ENCODE data around the gene SYMPK.

Gene SYMPK

DNA sequence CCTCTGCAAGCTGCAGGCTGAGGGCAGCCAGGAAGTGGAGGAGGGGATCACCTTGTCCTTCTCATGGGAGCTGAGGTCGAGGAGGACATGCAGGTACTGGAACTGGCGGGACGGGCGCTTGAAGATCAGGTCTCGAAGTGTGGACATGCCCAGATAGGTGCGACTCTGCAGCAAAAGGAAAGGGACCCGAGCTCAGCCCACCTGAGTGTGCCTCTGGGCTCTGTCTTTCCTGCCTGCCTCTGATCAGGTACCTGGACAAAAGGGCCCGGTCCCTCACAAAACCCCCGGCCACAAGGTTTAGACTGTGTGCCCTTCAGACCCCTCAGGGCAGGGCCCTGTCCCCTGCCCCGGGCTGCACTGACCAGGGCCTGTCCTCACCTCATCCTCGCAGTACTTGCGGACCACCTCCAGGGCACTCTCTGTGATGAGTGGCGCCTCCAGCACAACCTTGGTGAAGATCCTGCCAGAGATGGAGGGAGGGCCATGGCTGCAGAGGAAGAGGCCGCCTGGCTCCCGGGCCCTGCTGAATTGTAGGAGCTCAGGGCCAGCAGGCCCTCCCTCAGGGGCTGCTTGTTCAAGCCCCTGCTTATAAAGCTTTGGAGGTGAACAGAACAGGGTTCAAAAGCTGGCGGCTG lies 35.4 kb downstream of the SYMPK start:
- H3K4me1 ChIP-seq (ENCODE audit: control insufficient read depth, low read depth, low read length): no peaks in the 10 kb centered on the region
- H3K36me3 ChIP-seq (ENCODE audit: control insufficient read depth, low read depth, low read length): peaks cover 90% of the 10 kb centered on the region
- no peak overlapping the region for H3K9ac ChIP-seq (ENCODE audit: low read length)
- H3K27me3 ChIP-seq (ENCODE audit: control insufficient read depth, insufficient read depth, low read length): no peaks in the 10 kb centered on the region
- H3K9me3 ChIP-seq (ENCODE audit: control insufficient read depth, low read depth, low read length): no peaks in the 10 kb centered on the region
- H3K4me3 ChIP-seq (ENCODE audit: low read length): no peak overlapping the region
- no peak overlapping the region for H3K27ac ChIP-seq (ENCODE audit: low read length)

DNA sequence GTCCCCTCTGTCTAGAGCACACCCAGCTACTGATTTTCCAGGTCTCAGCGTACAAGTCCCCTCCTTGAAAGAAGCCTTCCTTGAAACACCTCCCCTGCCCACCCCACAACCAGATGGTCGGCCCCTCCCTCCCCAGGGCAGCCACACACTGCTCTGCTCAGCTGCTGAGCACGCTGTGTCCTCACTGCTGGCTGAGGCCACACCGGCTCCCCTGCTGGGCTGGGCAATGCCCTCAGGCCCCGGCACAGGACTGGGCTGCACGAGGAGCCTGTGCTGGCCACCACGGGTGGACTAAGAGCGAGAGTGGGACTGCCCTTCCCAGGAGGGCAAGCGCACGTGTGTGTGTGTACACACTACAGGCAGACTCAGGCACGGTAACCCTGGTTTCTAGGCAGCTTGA lies 36.0 kb downstream of the SYMPK start:
- peaks cover 87% of the 10 kb centered on the region for H3K36me3 ChIP-seq (ENCODE audit: control insufficient read depth, low read depth, low read length)
- H3K27ac ChIP-seq (ENCODE audit: low read length): no peak overlapping the region
- H3K9me3 ChIP-seq (ENCODE audit: control insufficient read depth, low read depth, low read length): no peaks in the 10 kb centered on the region
- no peak overlapping the region for H3K4me3 ChIP-seq (ENCODE audit: low read length)
- H3K9ac ChIP-seq (ENCODE audit: low read length): no peak overlapping the region
- no peaks in the 10 kb centered on the region for H3K4me1 ChIP-seq (ENCODE audit: control insufficient read depth, low read depth, low read length)
- H3K27me3 ChIP-seq (ENCODE audit: control insufficient read depth, insufficient read depth, low read length): no peaks in the 10 kb centered on the region

GRCh38 chr19:45825917-45826893 lies 36.7 kb downstream of the SYMPK start:
- Histone ChIP-seq H3K27me3 (ENCODE audit: control insufficient read depth, insufficient read depth, low read length) (no peaks in the 10 kb centered on the region), H3K27ac (ENCODE audit: low read length) (no peak overlapping the region), H3K4me3 (ENCODE audit: low read length) (no peak overlapping the region), H3K36me3 (ENCODE audit: control insufficient read depth, low read depth, low read length) (peaks cover 82% of the 10 kb centered on the region), H3K9ac (ENCODE audit: low read length) (no peak overlapping the region), H3K9me3 (ENCODE audit: control insufficient read depth, low read depth, low read length) (no peaks in the 10 kb centered on the region), H3K4me1 (ENCODE audit: control insufficient read depth, low read depth, low read length) (no peaks in the 10 kb centered on the region)

GRCh38 chr19:45825263-45825605 lies 37.7 kb downstream of the SYMPK start:
- H3K9me3 ChIP-seq (ENCODE audit: control insufficient read depth, low read depth, low read length): no peaks in the 10 kb centered on the region
- no peak overlapping the region for H3K27ac ChIP-seq (ENCODE audit: low read length)
- peaks cover 77% of the 10 kb centered on the region for H3K36me3 ChIP-seq (ENCODE audit: control insufficient read depth, low read depth, low read length)
- no peak overlapping the region for H3K9ac ChIP-seq (ENCODE audit: low read length)
- no peak overlapping the region for H3K4me3 ChIP-seq (ENCODE audit: low read length)
- H3K27me3 ChIP-seq (ENCODE audit: control insufficient read depth, insufficient read depth, low read length): no peaks in the 10 kb centered on the region
- no peaks in the 10 kb centered on the region for H3K4me1 ChIP-seq (ENCODE audit: control insufficient read depth, low read depth, low read length)

DNA sequence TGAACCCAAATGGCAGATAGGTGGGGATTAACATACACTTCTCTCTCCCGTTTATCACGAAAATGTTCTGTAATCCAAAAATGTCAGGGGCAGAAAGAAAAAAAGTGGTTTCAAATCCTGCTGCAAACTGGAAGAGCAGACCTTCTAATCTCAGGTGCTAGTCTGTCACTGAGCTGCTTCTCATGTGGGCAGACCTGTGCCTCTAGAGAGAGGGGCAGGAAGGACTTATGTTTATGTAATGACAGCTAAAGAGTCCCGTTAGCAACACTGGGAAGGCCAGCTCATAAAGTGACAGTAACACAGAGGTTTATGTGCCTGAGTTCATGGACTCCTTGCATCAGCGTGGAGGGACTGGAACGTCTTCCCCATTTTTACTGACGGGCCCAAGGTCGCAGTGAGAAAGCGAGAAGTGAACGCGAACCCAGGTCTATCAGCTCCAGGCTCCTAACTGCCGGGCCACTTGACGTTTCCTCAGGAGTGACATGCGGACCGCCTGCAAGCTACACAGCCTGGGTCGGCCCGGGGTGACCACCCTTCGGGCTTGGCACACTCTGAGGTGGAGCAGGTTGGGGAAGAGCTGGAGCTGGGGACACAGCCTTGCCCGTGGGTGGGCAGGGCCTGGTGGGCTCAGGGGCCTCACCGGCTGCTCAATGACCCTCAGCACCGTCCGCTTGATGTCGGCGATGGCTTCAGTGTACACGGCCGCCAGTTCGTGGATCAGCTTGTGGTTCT lies 38.2 kb downstream of the SYMPK start:
- H3K36me3 ChIP-seq (ENCODE audit: control insufficient read depth, low read depth, low read length): peaks cover 71% of the 10 kb centered on the region
- H3K27ac ChIP-seq (ENCODE audit: low read length): no peak overlapping the region
- no peaks in the 10 kb centered on the region for H3K4me1 ChIP-seq (ENCODE audit: control insufficient read depth, low read depth, low read length)
- no peak overlapping the region for H3K4me3 ChIP-seq (ENCODE audit: low read length)
- no peak overlapping the region for H3K9ac ChIP-seq (ENCODE audit: low read length)
- H3K27me3 ChIP-seq (ENCODE audit: control insufficient read depth, insufficient read depth, low read length): no peaks in the 10 kb centered on the region
- no peaks in the 10 kb centered on the region for H3K9me3 ChIP-seq (ENCODE audit: control insufficient read depth, low read depth, low read length)

DNA sequence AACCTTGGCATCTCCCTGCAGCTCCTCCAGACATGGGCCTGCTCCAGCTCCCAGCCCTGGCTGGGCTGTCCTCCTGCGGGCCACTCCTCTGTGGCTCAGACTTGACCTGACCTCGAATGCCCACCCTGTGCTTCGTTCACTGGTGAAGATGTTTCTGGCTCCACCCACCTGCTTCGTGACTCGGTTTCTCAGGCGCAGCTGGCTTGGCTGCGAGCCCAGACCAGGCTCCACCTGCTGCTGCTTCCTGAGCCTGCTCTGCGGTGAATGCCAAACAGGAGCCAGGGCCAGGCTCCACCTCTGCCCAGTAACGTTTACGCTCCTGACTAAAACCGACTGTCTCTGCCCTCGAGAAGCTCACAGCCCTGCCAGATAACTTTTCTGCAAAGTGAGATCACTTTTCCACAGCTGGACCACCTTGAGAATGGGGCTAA lies 38.9 kb downstream of the SYMPK start:
- no peaks in the 10 kb centered on the region for H3K9me3 ChIP-seq (ENCODE audit: control insufficient read depth, low read depth, low read length)
- H3K4me3 ChIP-seq (ENCODE audit: low read length): no peak overlapping the region
- H3K4me1 ChIP-seq (ENCODE audit: control insufficient read depth, low read depth, low read length): no peaks in the 10 kb centered on the region
- no peaks in the 10 kb centered on the region for H3K27me3 ChIP-seq (ENCODE audit: control insufficient read depth, insufficient read depth, low read length)
- no peak overlapping the region for H3K9ac ChIP-seq (ENCODE audit: low read length)
- H3K27ac ChIP-seq (ENCODE audit: low read length): no peak overlapping the region
- H3K36me3 ChIP-seq (ENCODE audit: control insufficient read depth, low read depth, low read length): peaks cover 65% of the 10 kb centered on the region

GRCh38 chr19:45823182-45823581 lies 39.8 kb downstream of the SYMPK start:
- H3K4me3 ChIP-seq (ENCODE audit: low read length): no peak overlapping the region
- H3K4me1 ChIP-seq (ENCODE audit: control insufficient read depth, low read depth, low read length): peaks cover 3% of the 10 kb centered on the region
- H3K36me3 ChIP-seq (ENCODE audit: control insufficient read depth, low read depth, low read length): peaks cover 56% of the 10 kb centered on the region
- H3K9me3 ChIP-seq (ENCODE audit: control insufficient read depth, low read depth, low read length): no peaks in the 10 kb centered on the region
- no peak overlapping the region for H3K9ac ChIP-seq (ENCODE audit: low read length)
- H3K27ac ChIP-seq (ENCODE audit: low read length): no peak overlapping the region
- H3K27me3 ChIP-seq (ENCODE audit: control insufficient read depth, insufficient read depth, low read length): no peaks in the 10 kb centered on the region

DNA sequence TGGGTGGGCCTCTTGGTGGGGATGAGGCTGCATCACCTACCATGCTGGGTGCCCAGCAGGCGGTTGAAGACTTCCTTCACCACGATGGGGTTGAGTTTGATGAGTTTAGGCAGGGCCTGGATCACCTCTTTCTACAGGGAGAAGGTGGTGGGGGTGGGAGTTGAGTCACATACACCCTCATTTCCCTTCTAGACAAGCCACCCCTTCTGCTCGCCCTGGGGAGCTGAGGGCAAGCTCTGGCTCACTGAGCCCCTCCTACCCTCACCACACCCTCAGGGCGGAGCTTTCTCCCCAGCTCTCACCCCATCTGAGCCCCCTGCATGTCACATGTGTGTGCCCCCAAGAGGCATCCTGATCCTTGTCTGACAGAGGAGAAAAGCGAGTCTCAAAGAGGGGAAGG lies 40.2 kb downstream of the SYMPK start:
- Histone ChIP-seq H3K27ac (ENCODE audit: low read length) (no peak overlapping the region), H3K36me3 (ENCODE audit: control insufficient read depth, low read depth, low read length) (peaks cover 52% of the 10 kb centered on the region), H3K9me3 (ENCODE audit: control insufficient read depth, low read depth, low read length) (no peaks in the 10 kb centered on the region), H3K9ac (ENCODE audit: low read length) (no peak overlapping the region), H3K4me1 (ENCODE audit: control insufficient read depth, low read depth, low read length) (peaks cover 8% of the 10 kb centered on the region), H3K27me3 (ENCODE audit: control insufficient read depth, insufficient read depth, low read length) (no peaks in the 10 kb centered on the region), H3K4me3 (ENCODE audit: low read length) (no peak overlapping the region)

DNA sequence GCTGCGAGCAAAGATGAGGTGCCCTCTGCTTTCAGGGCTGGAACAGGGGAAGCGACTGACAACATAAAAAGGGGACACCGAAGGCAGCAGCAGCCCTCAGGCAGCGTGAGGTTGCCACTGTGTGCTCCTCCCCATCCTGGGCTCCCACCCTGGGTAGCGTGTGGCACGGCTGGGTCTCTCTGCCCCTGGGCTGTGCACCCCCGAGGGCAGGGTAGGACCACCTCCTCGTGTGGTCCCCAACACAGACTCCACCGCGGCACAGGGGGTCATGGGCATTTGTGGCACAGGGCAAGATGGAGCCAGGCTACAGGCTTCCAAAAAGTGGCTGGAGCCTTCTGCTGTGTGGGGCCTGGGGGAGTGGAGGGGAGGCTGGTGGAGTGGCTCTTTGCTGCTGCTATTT lies 41.4 kb downstream of the SYMPK start:
- Histone ChIP-seq H3K9me3 (ENCODE audit: control insufficient read depth, low read depth, low read length) (no peaks in the 10 kb centered on the region), H3K4me3 (ENCODE audit: low read length) (no peak overlapping the region), H3K4me1 (ENCODE audit: control insufficient read depth, low read depth, low read length) (peaks cover 17% of the 10 kb centered on the region), H3K27me3 (ENCODE audit: control insufficient read depth, insufficient read depth, low read length) (no peaks in the 10 kb centered on the region), H3K36me3 (ENCODE audit: control insufficient read depth, low read depth, low read length) (peaks cover 42% of the 10 kb centered on the region), H3K27ac (ENCODE audit: low read length) (no peak overlapping the region), H3K9ac (ENCODE audit: low read length) (no peak overlapping the region)

- H3K36me3 ChIP-seq (ENCODE audit: control insufficient read depth, low read depth, low read length): peaks cover 40% of the 10 kb centered on the region
- no peaks in the 10 kb centered on the region for H3K9me3 ChIP-seq (ENCODE audit: control insufficient read depth, low read depth, low read length)
- no peak overlapping the region for H3K4me3 ChIP-seq (ENCODE audit: low read length)
Measured at GRCh38 chr19:45821103-45821521, 41.8 kb downstream of the SYMPK start.

GRCh38 chr19:45820413-45821102 lies 42.4 kb downstream of the SYMPK start:
- H3K27me3 ChIP-seq (ENCODE audit: control insufficient read depth, insufficient read depth, low read length): no peaks in the 10 kb centered on the region
- peaks cover 21% of the 10 kb centered on the region for H3K4me1 ChIP-seq (ENCODE audit: control insufficient read depth, low read depth, low read length)
- H3K27ac ChIP-seq (ENCODE audit: low read length): no peak overlapping the region
- no peaks in the 10 kb centered on the region for H3K9me3 ChIP-seq (ENCODE audit: control insufficient read depth, low read depth, low read length)
- no peak overlapping the region for H3K9ac ChIP-seq (ENCODE audit: low read length)
- no peak overlapping the region for H3K4me3 ChIP-seq (ENCODE audit: low read length)
- H3K36me3 ChIP-seq (ENCODE audit: control insufficient read depth, low read depth, low read length): peaks cover 34% of the 10 kb centered on the region

More at GRCh38 chr19:45821103-45821521, 41.8 kb downstream of the SYMPK start:
- no peak overlapping the region for H3K27ac ChIP-seq (ENCODE audit: low read length)
- H3K4me1 ChIP-seq (ENCODE audit: control insufficient read depth, low read depth, low read length): peaks cover 21% of the 10 kb centered on the region
- no peaks in the 10 kb centered on the region for H3K27me3 ChIP-seq (ENCODE audit: control insufficient read depth, insufficient read depth, low read length)
- no peak overlapping the region for H3K9ac ChIP-seq (ENCODE audit: low read length)
